AG09309 (cell line): ENCODE measurements around the gene RNF223.
"Not testable (repeated sequence)": the region's sequence is repeated elsewhere in the genome, so short reads cannot be mapped to it uniquely, and the experiment has no call there.

ENCODE experiments used
- DNase-seq: peaks from one replicate; pipeline ENCODE4 v3.0.0-alpha.2; 2010; ENCODE audit warnings: low read depth
- H3K4me3 ChIP-seq: 2 replicates; pipeline ENCODE4 v1.5.1; 2011; ENCODE audit warnings: mild to moderate bottlenecking, low read depth, low read length, moderate library complexity; ENCODE audit not compliant: control insufficient read depth
- CTCF ChIP-seq: IDR thresholded peaks from 2 replicates; pipeline ENCODE4 v1.5.1; 2011; ENCODE audit warnings: mild to moderate bottlenecking, low read depth, low read length, inconsistent platforms; ENCODE audit not compliant: insufficient read depth, control insufficient read depth; ENCODE audit errors: missing control alignments

The RNF223 gene

GRCh38 chr1:1061682-1062345 lies 12.3 kb downstream of the RNF223 start:
- no peak for TF ChIP-seq CTCF
- DNase-seq, result no peak
- H3K4me3 ChIP-seq, result no peak overlapping the region

GRCh38 chr1:1060281-1061000 lies 13.7 kb downstream of the RNF223 start:
- no peak overlapping the region for H3K4me3 ChIP-seq
- no peak for TF ChIP-seq CTCF
- no peak for DNase-seq

- TF ChIP-seq CTCF, result no peak
- peak overlapping the region; percentile 36 for H3K4me3 ChIP-seq
- no peak for DNase-seq
Measured at GRCh38 chr1:1059494-1060280, 14.4 kb downstream of the RNF223 start.

GRCh38 chr1:1058921-1059493 lies 15.1 kb downstream of the RNF223 start:
- peak overlapping the region; percentile 36 for H3K4me3 ChIP-seq
- DNase-seq, result no peak
- no peak for TF ChIP-seq CTCF

- peak overlapping the region; percentile 36; the same call in 1 of the 2 replicates for H3K4me3 ChIP-seq
- no peak for DNase-seq
- no peak for TF ChIP-seq CTCF
Measured at GRCh38 chr1:1058088-1058905, 15.8 kb downstream of the RNF223 start.

- H3K4me3 ChIP-seq, result not testable (repeated sequence)
Measured at GRCh38 chr1:1057769-1058087, 16.4 kb downstream of the RNF223 start.

More at GRCh38 chr1:1057769-1058087, 16.4 kb downstream of the RNF223 start:
- not testable (repeated sequence) for DNase-seq
